ENCODE data around the gene SARS2. TPM values are rescaled to one million over a fixed set of nuclear protein-coding genes. Genes with fewer than 3 reads are reported as not detected.

SARS2 gene
- total RNA-seq, 1 experiment from 2014 or later: 57.4 TPM

- no peaks in the 10 kb centered on the region for H3K9me3 ChIP-seq (ENCODE audit: control insufficient read depth, low read depth, low read length)
- no peak overlapping the region for H4K91ac ChIP-seq (ENCODE audit: insufficient read length, low read depth, low read length)
- H4K20me1 ChIP-seq (ENCODE audit: control insufficient read depth, insufficient read depth, insufficient read length): no peaks in the 10 kb centered on the region
- H3K27me3 ChIP-seq (ENCODE audit: insufficient read depth, low read length): no peaks in the 10 kb centered on the region
- no peaks in the 10 kb centered on the region for H3K79me2 ChIP-seq (ENCODE audit: insufficient read depth, low read length)
- H3K56ac ChIP-seq (ENCODE audit: insufficient read length, low read depth, low read length): no peak overlapping the region
- peak overlapping the region in 1 of 3 experiments; percentile 32; a peak in 2 of 7 replicates for H3K27ac Mint-ChIP-seq
- H3K4me1 Mint-ChIP-seq: no peaks in the 10 kb centered on the region
- H3K27ac ChIP-seq (ENCODE audit: insufficient read length, low read depth, low read length): no peak overlapping the region
- no peak overlapping the region for H3K14ac ChIP-seq (ENCODE audit: insufficient read depth, low read length)
- no peak overlapping the region for H2BK15ac ChIP-seq (ENCODE audit: low read depth, low read length)
- H2BK20ac ChIP-seq (ENCODE audit: low read depth, low read length, poor library complexity, severe bottlenecking): no peak overlapping the region
- H3K9ac ChIP-seq (ENCODE audit: extremely low read depth, insufficient read length, low read length): no peak overlapping the region
- no peak overlapping the region for H3K18ac ChIP-seq (ENCODE audit: insufficient read length, low read depth, low read length)
- no peak overlapping the region for H2AK5ac ChIP-seq (ENCODE audit: insufficient read length, low read length)
- no peak overlapping the region for H3T11ph ChIP-seq (ENCODE audit: low read length)
- TF ChIP-seq, protein P1, sequence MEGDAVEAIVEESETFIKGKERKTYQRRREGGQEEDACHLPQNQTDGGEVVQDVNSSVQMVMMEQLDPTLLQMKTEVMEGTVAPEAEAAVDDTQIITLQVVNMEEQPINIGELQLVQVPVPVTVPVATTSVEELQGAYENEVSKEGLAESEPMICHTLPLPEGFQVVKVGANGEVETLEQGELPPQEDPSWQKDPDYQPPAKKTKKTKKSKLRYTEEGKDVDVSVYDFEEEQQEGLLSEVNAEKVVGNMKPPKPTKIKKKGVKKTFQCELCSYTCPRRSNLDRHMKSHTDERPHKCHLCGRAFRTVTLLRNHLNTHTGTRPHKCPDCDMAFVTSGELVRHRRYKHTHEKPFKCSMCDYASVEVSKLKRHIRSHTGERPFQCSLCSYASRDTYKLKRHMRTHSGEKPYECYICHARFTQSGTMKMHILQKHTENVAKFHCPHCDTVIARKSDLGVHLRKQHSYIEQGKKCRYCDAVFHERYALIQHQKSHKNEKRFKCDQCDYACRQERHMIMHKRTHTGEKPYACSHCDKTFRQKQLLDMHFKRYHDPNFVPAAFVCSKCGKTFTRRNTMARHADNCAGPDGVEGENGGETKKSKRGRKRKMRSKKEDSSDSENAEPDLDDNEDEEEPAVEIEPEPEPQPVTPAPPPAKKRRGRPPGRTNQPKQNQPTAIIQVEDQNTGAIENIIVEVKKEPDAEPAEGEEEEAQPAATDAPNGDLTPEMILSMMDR (conservative IDR thresholded peaks at IDR 0.05): no peak
- H3K27me3 Mint-ChIP-seq (ENCODE audit: low read depth): no peaks in the 10 kb centered on the region; the same call in 1 of the 2 replicates
- H3K4me1 ChIP-seq (ENCODE audit: insufficient read depth, low read length): no peaks in the 10 kb centered on the region; the same call in 1 of the 2 replicates
- H3K23ac ChIP-seq (ENCODE audit: insufficient read length, low read depth, low read length): no peak overlapping the region
- no peak overlapping the region for H3K4ac ChIP-seq (ENCODE audit: low read depth, low read length)
- no peak overlapping the region for H2BK12ac ChIP-seq (ENCODE audit: insufficient read length, low read depth, low read length)
- H3K4me3 Mint-ChIP-seq: no peak overlapping the region
- H3K79me1 ChIP-seq (ENCODE audit: insufficient read depth, low read depth, low read length, poor library complexity, severe bottlenecking): no peaks in the 10 kb centered on the region
- H2BK5ac ChIP-seq (ENCODE audit: insufficient read length, low read length): no peak overlapping the region
- no peak overlapping the region for H2AFZ ChIP-seq (ENCODE audit: low read length)
- no peak overlapping the region for H4K5ac ChIP-seq (ENCODE audit: insufficient read length, low read depth, low read length)
- WGBS (ENCODE audit: extremely low coverage, insufficient read length, low lambda C conversion rate): no CpG with 5 or more reads among the region's 8 CpGs
- no peaks in the 10 kb centered on the region for H3K23me2 ChIP-seq (ENCODE audit: insufficient read length, low read depth, low read length, poor library complexity, severe bottlenecking)
- H3K4me2 ChIP-seq (ENCODE audit: insufficient read depth, insufficient read length, low read length): no peak overlapping the region
- no peak overlapping the region for H4K8ac ChIP-seq (replicated peaks; ENCODE audit: insufficient read length, low read depth, low read length)
- no peak for DNase-seq
- H2BK120ac ChIP-seq (ENCODE audit: low read depth, low read length, poor library complexity, severe bottlenecking): no peak overlapping the region
- H3K9me3 Mint-ChIP-seq: peaks cover 0 to 2% of the 10 kb centered on the region in 2 experiments; a peak in 1 of 5 replicates
- H3K36me3 Mint-ChIP-seq (ENCODE audit: insufficient read depth in 1 of 3, low read depth in 3 of 3): peaks cover 3 to 11% (median 7%) of the 10 kb centered on the region in 3 experiments; a peak in 5 of 7 replicates
Measured at GRCh38 chr19:38913958-38914357, 16.6 kb downstream of the SARS2 start.
